Gastroesophageal sphincter (tissue), 4 donors: Measurements from ENCODE around the gene LRPAP1. TPM values are rescaled to one million over a fixed set of nuclear protein-coding genes. Genes with fewer than 3 reads are reported as not detected.

Source experiments
- ATAC-seq: fragments of 150-250 bp; one replicate; pipeline ENCODE4 v1.9.1; 2016; ENCODE audit warnings: mild to moderate bottlenecking, moderate library complexity
- H3K27ac ChIP-seq, 4 donors: fragments of 200-600 bp; sonication (generic) in 3 of 4; 1 replicate in 3 of 4; 2 replicates in 1 of 4; pipeline ENCODE4 v1.5.1; 2016 to 2019
- H3K27me3 ChIP-seq: fragments of 200-600 bp; sonication (generic); one replicate; pipeline ENCODE4 v1.5.1; 2019
- H3K36me3 ChIP-seq, 2 donors: fragments of 200-600 bp; sonication (generic); one replicate each; pipeline ENCODE4 v1.5.1; 2019; ENCODE audit warnings: control low read depth in 1 of 2
- H3K4me1 ChIP-seq, 3 donors: fragments of 200-600 bp; sonication (generic); 1 replicate in 2 of 3; 2 replicates in 1 of 3; pipeline ENCODE4 v1.5.1; 2016 to 2019; ENCODE audit warnings: control low read depth in 2 of 3
- H3K4me3 ChIP-seq, 2 donors: fragments of 200-600 bp; sonication (generic); one replicate each; pipeline ENCODE4 v1.5.1; 2019; ENCODE audit warnings: mild to moderate bottlenecking in 1 of 2, moderate library complexity in 1 of 2
- H3K9me3 ChIP-seq, 3 donors: fragments of 200-600 bp; sonication (generic); one replicate each; pipeline ENCODE4 v1.5.1; 2017 to 2019; ENCODE audit warnings: control low read depth in 2 of 3
- EP300 ChIP-seq: sonication (generic); formaldehyde crosslinking; IDR thresholded peaks from one replicate; pipeline ENCODE4 v1.6.1; 2017; ENCODE audit warnings: antibody characterized with exemption, mild to moderate bottlenecking
- POLR2A ChIP-seq, 2 donors: fragments of 450-650 bp; IDR thresholded peaks; one replicate each; pipeline ENCODE4 v1.6.1; 2017; ENCODE audit warnings: antibody characterized with exemption in 2 of 2, mild to moderate bottlenecking in 2 of 2, moderate library complexity in 1 of 2
- POLR2AphosphoS5 ChIP-seq: sonication (generic); formaldehyde crosslinking; IDR thresholded peaks from one replicate; pipeline ENCODE4 v1.6.1; 2017; ENCODE audit warnings: antibody characterized with exemption
- WGBS, 2 donors: methylation state at CpG; one replicate each; pipeline ENCODE4 v1.1.5; 2018; ENCODE audit warnings: low coverage in 1 of 2; 5-methylcytosine and 5-hydroxymethylcytosine counted together
- total RNA-seq, 4 donors: library from RNA; depleted of rRNA; stranded (reverse); fragments of >200 nt; gene quantifications; one replicate each; pipeline ENCODE4 v1.1.0, GENCODE V29; 2016
- TF ChIP-seq, protein P1 (sequence below), 4 experiments: fragments of 200-600 bp in 2 of 4; fragments of 450-650 bp in 2 of 4; sonication (generic) in 1 of 4; IDR thresholded peaks; one replicate each; pipeline ENCODE4 v1.5.1; 2017 to 2019; ENCODE audit warnings: antibody characterized with exemption in 4 of 4, mild to moderate bottlenecking in 2 of 4, moderate library complexity in 2 of 4

Gene LRPAP1
- total RNA-seq, 4 donors from 2014 or later = 180 to 267 (median 201) TPM

DNA sequence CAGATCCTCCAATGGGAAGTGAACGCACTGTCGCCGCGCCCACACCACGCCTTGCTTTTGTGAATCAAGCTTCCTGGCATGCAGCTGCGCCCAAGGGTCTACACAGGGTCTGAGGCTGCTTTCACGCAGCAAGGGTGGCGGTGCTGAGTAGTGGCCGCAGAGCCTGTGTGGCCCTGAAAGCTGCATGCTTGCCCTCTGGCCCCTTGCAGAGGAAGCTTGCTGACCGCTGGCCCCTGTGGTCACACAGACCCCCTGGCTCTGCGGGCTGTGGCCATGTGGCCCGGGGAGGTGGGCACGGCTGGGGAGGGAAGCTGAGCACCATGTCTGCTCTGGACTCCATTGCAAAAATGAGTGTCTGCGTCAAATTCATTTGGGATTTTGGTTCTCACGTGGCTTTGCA is 60.3 kb downstream of the LRPAP1 start:
- 94% methylated on average over 6 of the region's 15 CpGs; no CpG with 5 or more reads in 1 of the 2 donors for WGBS, 2 donors
- no peak for TF ChIP-seq POLR2AphosphoS5
- TF ChIP-seq EP300 = no peak
- TF ChIP-seq, protein P1, sequence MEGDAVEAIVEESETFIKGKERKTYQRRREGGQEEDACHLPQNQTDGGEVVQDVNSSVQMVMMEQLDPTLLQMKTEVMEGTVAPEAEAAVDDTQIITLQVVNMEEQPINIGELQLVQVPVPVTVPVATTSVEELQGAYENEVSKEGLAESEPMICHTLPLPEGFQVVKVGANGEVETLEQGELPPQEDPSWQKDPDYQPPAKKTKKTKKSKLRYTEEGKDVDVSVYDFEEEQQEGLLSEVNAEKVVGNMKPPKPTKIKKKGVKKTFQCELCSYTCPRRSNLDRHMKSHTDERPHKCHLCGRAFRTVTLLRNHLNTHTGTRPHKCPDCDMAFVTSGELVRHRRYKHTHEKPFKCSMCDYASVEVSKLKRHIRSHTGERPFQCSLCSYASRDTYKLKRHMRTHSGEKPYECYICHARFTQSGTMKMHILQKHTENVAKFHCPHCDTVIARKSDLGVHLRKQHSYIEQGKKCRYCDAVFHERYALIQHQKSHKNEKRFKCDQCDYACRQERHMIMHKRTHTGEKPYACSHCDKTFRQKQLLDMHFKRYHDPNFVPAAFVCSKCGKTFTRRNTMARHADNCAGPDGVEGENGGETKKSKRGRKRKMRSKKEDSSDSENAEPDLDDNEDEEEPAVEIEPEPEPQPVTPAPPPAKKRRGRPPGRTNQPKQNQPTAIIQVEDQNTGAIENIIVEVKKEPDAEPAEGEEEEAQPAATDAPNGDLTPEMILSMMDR (IDR thresholded peaks at IDR 0.05) = no peak
- TF ChIP-seq POLR2A (IDR thresholded peaks at IDR 0.05) = no peak
- no peaks in the 10 kb centered on the region for H3K36me3 ChIP-seq

DNA sequence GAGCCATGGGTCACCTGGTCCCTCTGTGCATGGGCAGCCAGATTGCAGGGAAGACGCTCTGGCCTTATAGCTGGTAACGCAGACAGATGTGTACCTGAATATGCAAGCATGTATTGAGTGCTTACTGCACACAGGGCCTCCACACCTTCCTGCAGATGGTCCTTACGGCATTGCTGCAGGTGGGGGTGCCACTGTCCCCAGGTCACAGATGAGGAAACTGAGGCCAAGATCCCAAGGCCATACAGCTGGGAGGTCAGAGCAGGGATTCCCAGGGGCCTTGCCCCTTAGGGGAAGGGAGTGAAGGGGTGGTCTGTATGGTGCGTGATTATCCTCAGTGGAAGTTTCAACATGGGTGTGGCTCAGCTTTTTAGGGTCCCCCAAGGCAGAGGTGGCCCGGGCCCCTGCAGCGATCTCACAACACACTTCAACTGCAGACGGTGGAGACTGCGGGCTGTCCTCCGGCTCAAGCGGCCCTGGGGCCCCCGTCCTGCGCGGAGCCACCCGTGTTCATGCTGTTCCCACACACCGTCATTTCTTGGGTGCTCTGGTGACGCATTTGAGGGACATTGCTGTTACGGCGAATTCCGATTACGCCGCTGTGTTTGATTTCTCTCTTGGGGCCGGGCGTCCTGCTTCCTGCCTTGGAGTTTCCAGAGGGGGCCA is 61.0 kb downstream of the LRPAP1 start:
- ATAC-seq = no peak
- TF ChIP-seq POLR2AphosphoS5 = no peak
- TF ChIP-seq POLR2A (IDR thresholded peaks at IDR 0.05) = no peak
- no peak for TF ChIP-seq EP300
- TF ChIP-seq, protein P1 (IDR thresholded peaks at IDR 0.05) = no peak
- Histone ChIP-seq H3K27me3 (peaks cover 41% of the 10 kb centered on the region), H3K4me1 (no peaks in the 10 kb centered on the region), H3K36me3 (no peaks in the 10 kb centered on the region), H3K27ac (no peak overlapping the region), H3K4me3 (no peak overlapping the region), H3K9me3 (no peaks in the 10 kb centered on the region)
- WGBS, 2 donors = 93 to 99% methylated on average over 3 to 13 of the region's 23 CpGs

More for the DNA sequence above, 60.3 kb downstream of the LRPAP1 start:
- H3K9me3 ChIP-seq = no peaks in the 10 kb centered on the region
- peaks cover 41% of the 10 kb centered on the region for H3K27me3 ChIP-seq
- no peaks in the 10 kb centered on the region for H3K4me1 ChIP-seq
- no peak for ATAC-seq
- no peak overlapping the region for H3K27ac ChIP-seq
- H3K4me3 ChIP-seq = no peak overlapping the region

- TF ChIP-seq EP300 (no peak), POLR2A (IDR thresholded peaks at IDR 0.05) (no peak), POLR2AphosphoS5 (no peak)
- TF ChIP-seq, protein P1 (IDR thresholded peaks at IDR 0.05) = no peak
- peaks cover 38% of the 10 kb centered on the region for H3K27me3 ChIP-seq
- WGBS, 2 donors = 65 to 79% methylated on average over 2 to 4 of the region's 25 CpGs
Measured at GRCh38 chr4:3470244-3471097, 61.8 kb downstream of the LRPAP1 start.

DNA sequence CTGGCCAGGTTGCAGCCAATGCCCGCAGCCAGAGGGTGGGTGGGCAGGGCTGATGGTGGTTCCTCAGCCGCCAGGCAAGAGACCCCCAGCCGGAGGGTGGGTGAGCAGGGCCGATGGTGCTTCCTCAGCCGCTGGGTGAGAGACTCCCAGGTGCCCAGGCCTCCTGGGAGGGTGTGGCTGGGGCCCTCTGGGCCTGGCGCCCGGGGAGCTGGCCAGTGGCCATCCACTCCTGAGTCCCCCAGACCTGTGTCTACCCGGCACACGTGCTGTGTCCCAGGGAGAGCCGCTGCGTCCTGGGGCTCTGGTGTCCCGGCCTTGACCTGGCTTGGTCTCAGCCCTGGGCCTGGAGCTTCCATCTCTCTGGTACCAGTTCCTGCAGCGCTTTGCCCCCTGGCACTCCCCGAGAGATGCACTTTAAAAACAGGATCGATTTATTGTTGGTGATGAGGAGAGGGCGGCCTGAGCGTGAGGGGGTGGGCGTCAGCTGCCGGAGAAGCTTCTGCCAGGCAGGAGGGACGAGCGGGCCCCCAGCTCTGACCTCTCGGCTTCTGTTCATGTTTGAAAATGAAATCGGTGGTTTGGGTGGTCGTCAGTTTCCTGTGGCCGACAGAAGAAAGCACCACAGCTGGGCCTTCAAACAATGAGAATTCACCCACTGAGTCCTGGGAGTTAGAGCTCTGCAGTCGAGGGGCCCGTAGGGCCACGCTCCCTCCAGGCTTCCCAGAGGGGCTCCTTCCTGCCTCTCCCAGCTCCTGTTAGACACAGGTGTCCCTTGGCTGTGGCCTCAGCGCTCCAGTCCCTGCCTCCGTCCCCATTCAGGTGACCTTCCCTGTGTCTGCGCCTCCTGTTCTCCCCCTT is 62.6 kb downstream of the LRPAP1 start:
- Histone ChIP-seq H3K9me3 (no peaks in the 10 kb centered on the region), H3K36me3 (no peaks in the 10 kb centered on the region), H3K4me1 (no peaks in the 10 kb centered on the region), H3K4me3 (no peak overlapping the region), H3K27ac (no peak overlapping the region), H3K27me3 (peaks cover 35% of the 10 kb centered on the region)
- WGBS, 2 donors = 61 to 100% methylated on average over 3 to 4 of the region's 31 CpGs
- no peak for ATAC-seq
- TF ChIP-seq POLR2A (IDR thresholded peaks at IDR 0.05) (no peak), POLR2AphosphoS5 (no peak), EP300 (no peak)
- TF ChIP-seq, protein P1 (IDR thresholded peaks at IDR 0.05) = no peak

More at GRCh38 chr4:3470244-3471097, 61.8 kb downstream of the LRPAP1 start:
- no peak overlapping the region for H3K27ac ChIP-seq
- H3K36me3 ChIP-seq = no peaks in the 10 kb centered on the region
- H3K4me3 ChIP-seq = no peak overlapping the region
- no peak for ATAC-seq
- H3K9me3 ChIP-seq = no peaks in the 10 kb centered on the region
- H3K4me1 ChIP-seq = no peaks in the 10 kb centered on the region
